WTC11 (cell line): ENCODE results near the gene COLEC12.

Experiments
- ATF1 ChIP-seq: sonication (generic); formaldehyde crosslinking; IDR thresholded peaks from 2 replicates; pipeline ENCODE4 v1.8.1; 2023; ENCODE audit warnings: mild to moderate bottlenecking, moderate library complexity, missing genetic modification reagents
- CBFB ChIP-seq: sonication (generic); formaldehyde crosslinking; IDR thresholded peaks from 2 replicates; pipeline ENCODE4 v1.8.1; 2022; ENCODE audit warnings: mild to moderate bottlenecking, low read depth, missing genetic modification reagents
- TEAD4 ChIP-seq: sonication (generic); formaldehyde crosslinking; IDR thresholded peaks from 2 replicates; pipeline ENCODE4 v1.8.0; 2022; ENCODE audit warnings: mild to moderate bottlenecking, missing genetic modification reagents
- ZNF121 ChIP-seq: sonication (generic); formaldehyde crosslinking; IDR thresholded peaks from 2 replicates; pipeline ENCODE4 v1.8.0; 2023; ENCODE audit warnings: missing genetic modification reagents
- TF ChIP-seq, protein P1 (sequence below): fragments of 200-600 bp; IDR thresholded peaks from 2 replicates; pipeline ENCODE4 v1.8.0; 2022; ENCODE audit warnings: antibody characterized with exemption
- TF ChIP-seq, protein P2 (sequence below): sonication (generic); formaldehyde crosslinking; IDR thresholded peaks from 2 replicates; pipeline ENCODE4 v1.8.1; 2023; ENCODE audit warnings: mild to moderate bottlenecking, missing genetic modification reagents, borderline replicate concordance

DNA sequence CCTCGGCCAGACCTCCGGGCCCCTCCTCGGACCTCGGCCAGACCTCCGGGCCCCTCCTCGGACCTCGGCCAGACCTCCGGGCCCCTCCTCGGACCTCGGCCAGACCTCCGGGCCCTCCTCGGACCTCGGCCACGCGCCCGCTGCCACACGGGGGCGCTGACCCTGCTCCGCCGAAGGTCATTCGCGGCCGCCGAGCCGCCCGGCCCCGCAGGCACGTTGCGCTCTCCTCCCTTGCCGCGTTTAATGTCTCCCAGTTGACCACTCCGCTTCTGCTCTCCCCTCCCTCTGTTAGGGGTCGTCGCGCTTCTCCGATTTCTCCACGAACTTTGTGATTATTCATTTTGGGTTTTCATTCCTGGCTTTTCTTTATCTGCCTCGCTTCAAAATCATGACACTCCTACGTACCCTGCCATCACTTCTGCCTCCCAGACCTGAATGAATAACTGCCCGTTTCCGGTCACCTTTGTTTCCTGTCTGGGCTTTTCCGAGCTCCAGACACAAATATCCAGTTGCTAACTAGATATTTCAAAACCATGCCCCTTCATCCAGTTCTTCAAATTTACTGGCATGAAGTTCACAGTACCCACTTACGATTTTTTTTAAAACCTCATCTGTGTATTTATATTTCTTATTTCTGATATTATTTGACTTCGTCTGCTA is 14.8 kb upstream of the COLEC12 start:
- no peak for TF ChIP-seq TEAD4 (CRISPR knock-in tag)
- no peak for TF ChIP-seq CBFB (CRISPR knock-in tag)
- TF ChIP-seq, protein P1, sequence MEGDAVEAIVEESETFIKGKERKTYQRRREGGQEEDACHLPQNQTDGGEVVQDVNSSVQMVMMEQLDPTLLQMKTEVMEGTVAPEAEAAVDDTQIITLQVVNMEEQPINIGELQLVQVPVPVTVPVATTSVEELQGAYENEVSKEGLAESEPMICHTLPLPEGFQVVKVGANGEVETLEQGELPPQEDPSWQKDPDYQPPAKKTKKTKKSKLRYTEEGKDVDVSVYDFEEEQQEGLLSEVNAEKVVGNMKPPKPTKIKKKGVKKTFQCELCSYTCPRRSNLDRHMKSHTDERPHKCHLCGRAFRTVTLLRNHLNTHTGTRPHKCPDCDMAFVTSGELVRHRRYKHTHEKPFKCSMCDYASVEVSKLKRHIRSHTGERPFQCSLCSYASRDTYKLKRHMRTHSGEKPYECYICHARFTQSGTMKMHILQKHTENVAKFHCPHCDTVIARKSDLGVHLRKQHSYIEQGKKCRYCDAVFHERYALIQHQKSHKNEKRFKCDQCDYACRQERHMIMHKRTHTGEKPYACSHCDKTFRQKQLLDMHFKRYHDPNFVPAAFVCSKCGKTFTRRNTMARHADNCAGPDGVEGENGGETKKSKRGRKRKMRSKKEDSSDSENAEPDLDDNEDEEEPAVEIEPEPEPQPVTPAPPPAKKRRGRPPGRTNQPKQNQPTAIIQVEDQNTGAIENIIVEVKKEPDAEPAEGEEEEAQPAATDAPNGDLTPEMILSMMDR = no peak
- TF ChIP-seq ZNF121 (CRISPR knock-in tag) = no peak
- no peak for TF ChIP-seq ATF1 (CRISPR knock-in tag)
- TF ChIP-seq, protein P2, sequence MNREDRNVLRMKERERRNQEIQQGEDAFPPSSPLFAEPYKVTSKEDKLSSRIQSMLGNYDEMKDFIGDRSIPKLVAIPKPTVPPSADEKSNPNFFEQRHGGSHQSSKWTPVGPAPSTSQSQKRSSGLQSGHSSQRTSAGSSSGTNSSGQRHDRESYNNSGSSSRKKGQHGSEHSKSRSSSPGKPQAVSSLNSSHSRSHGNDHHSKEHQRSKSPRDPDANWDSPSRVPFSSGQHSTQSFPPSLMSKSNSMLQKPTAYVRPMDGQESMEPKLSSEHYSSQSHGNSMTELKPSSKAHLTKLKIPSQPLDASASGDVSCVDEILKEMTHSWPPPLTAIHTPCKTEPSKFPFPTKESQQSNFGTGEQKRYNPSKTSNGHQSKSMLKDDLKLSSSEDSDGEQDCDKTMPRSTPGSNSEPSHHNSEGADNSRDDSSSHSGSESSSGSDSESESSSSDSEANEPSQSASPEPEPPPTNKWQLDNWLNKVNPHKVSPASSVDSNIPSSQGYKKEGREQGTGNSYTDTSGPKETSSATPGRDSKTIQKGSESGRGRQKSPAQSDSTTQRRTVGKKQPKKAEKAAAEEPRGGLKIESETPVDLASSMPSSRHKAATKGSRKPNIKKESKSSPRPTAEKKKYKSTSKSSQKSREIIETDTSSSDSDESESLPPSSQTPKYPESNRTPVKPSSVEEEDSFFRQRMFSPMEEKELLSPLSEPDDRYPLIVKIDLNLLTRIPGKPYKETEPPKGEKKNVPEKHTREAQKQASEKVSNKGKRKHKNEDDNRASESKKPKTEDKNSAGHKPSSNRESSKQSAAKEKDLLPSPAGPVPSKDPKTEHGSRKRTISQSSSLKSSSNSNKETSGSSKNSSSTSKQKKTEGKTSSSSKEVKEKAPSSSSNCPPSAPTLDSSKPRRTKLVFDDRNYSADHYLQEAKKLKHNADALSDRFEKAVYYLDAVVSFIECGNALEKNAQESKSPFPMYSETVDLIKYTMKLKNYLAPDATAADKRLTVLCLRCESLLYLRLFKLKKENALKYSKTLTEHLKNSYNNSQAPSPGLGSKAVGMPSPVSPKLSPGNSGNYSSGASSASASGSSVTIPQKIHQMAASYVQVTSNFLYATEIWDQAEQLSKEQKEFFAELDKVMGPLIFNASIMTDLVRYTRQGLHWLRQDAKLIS = no peak
